ENCODE data around the gene RENBP. TPM values are rescaled to one million over a fixed set of nuclear protein-coding genes. Genes with fewer than 3 reads are reported as not detected.

Gene RENBP
- total RNA-seq, 5 donors from 2014 or later (not counting 1 experiment from before 2014, with no cell fraction given), result 10.2 to 23.5 (median 19.5) TPM

GRCh38 chrX:153887385-153887784, 57.1 kb downstream of the RENBP start:
- Mint-ChIP-seq H3K9me3 (no peaks in the 10 kb centered on the region), H3K27ac (no peak overlapping the region), H3K4me1 (peaks cover 0 to 12% (median 3%) of the 10 kb centered on the region in 3 donors), H3K27me3 (peaks cover 23 to 25% of the 10 kb centered on the region in 2 donors), H3K4me3 (peak overlapping the region in 1 of 3 donors; percentile 45), H3K36me3 (no peaks in the 10 kb centered on the region)
- Histone ChIP-seq H3K27me3 (replicated peaks in 1 of 2; ENCODE audit: control insufficient read depth in 2 of 2, extremely low read depth in 1 of 2, insufficient read depth in 2 of 2, low read length in 1 of 2) (peaks cover 0 to 48% of the 10 kb centered on the region in 2 experiments), H3K4me3 (ENCODE audit: control insufficient read depth in 1 of 2, extremely low read depth in 1 of 2, low read length in 1 of 2) (no peak overlapping the region), H3K4me1 (ENCODE audit: control insufficient read depth in 1 of 2, extremely low read depth in 1 of 2, insufficient read depth in 2 of 2, low read length in 2 of 2) (peaks cover 0 to 22% of the 10 kb centered on the region in 2 experiments), H3K9me3 (no peaks in the 10 kb centered on the region), H3K36me3 (ENCODE audit: control insufficient read depth in 2 of 2, extremely low read depth in 1 of 2, insufficient read depth in 1 of 2, low read length in 1 of 2) (no peaks in the 10 kb centered on the region), H3K27ac (ENCODE audit: low read length) (no peak overlapping the region)
- DNase-seq (no peak), ATAC-seq (replicated peaks in 1 of 4) (no peak)
- CTCF ChIA-PET, result no interaction called here
- 67% methylated on average over 5 of the region's 8 CpGs for WGBS (ENCODE audit: insufficient coverage)
- POLR2A ChIA-PET, result no interaction called here

- Mint-ChIP-seq H3K36me3 (no peaks in the 10 kb centered on the region), H3K27me3 (peaks cover 24 to 26% of the 10 kb centered on the region in 2 donors), H3K4me3 (peak overlapping the region in 1 of 3 donors; percentile 45), H3K4me1 (peaks cover 0 to 13% (median 3%) of the 10 kb centered on the region in 3 donors), H3K27ac (no peak overlapping the region), H3K9me3 (no peaks in the 10 kb centered on the region)
- no peak overlapping the region for H3K4me3 ChIP-seq (ENCODE audit: control insufficient read depth in 1 of 2, extremely low read depth in 1 of 2, low read length in 1 of 2)
- no CpG with 5 or more reads among the region's 13 CpGs for WGBS (ENCODE audit: insufficient coverage)
- peaks cover 0 to 22% of the 10 kb centered on the region in 2 experiments for H3K4me1 ChIP-seq (ENCODE audit: control insufficient read depth in 1 of 2, extremely low read depth in 1 of 2, insufficient read depth in 2 of 2, low read length in 2 of 2)
- H3K36me3 ChIP-seq (ENCODE audit: control insufficient read depth in 2 of 2, extremely low read depth in 1 of 2, insufficient read depth in 1 of 2, low read length in 1 of 2), result no peaks in the 10 kb centered on the region
- H3K27me3 ChIP-seq (replicated peaks in 1 of 2; ENCODE audit: control insufficient read depth in 2 of 2, extremely low read depth in 1 of 2, insufficient read depth in 2 of 2, low read length in 1 of 2), result peaks cover 0 to 51% of the 10 kb centered on the region in 2 experiments
- H3K27ac ChIP-seq (ENCODE audit: low read length), result no peak overlapping the region
- ChIA-PET CTCF (no interaction called here), POLR2A (no interaction called here)
- no peaks in the 10 kb centered on the region for H3K9me3 ChIP-seq
- DNase-seq (no peak), ATAC-seq (replicated peaks in 1 of 4) (no peak)
Measured at GRCh38 chrX:153886915-153887314, 57.5 kb downstream of the RENBP start.

DNA sequence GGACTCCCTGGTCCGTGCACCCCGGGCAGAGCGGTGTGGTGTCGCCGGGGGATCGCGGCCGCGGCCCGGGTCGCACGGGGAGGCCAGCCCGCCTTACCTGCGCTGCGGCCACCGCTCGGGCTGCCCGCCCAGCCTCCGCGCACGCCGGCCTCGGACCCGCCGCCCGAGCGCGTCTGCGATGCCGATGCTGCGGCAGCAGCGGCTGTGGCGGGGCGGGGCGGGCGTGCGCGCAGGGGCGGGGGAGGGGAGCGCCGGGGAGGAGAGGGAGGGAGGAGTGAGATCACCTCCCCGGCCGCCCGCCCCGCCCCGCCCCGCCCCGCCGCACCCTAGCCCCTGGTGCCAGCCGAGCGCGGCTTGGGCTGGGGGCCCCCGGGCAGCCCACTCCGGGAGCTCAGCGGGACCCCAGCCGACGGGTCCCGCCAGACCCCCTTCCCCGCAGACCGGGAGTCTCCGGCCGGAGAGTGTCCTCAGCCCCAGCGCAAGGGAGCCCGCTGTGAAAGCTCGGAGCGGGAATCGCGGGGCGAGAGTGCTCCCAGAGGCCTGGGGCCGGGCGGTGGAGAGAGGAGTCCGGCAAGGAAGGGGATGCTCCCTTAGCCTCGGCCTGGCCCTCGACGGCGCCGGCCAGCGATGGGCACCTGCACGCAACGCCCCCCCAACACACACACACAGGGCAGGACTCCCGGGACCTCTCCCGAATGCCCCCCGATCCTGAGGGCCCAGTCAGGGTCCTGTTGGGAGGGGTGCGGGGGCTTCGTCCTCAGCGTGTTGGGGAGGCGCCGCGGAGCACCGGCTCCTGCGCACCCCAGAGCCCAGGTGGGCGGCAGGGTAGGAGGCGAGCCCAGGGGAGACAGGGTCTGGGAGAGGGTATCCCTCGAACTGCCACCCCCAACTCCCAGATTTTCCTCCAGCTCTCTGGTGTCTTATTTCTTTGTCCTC, 58.2 kb downstream of the RENBP start, which contains the start of gene L1CAM:
Gene L1CAM, minus strand, starts transcription at position 206 of the 936 bp plus-strand sequence. CDS start 10,337 bp downstream, outside the sequence.
- Mint-ChIP-seq H3K9me3 (no peaks in the 10 kb centered on the region), H3K27ac (no peak within 1 kb of the TSS), H3K4me1 (peaks cover 0 to 13% (median 3%) of the 10 kb centered on the region in 3 donors), H3K36me3 (no peaks in the 10 kb centered on the region), H3K4me3 (peak within 1 kb of the TSS; percentile 21 to 54 (median 53)), H3K27me3 (peaks cover 23 to 26% of the 10 kb centered on the region in 2 donors)
- WGBS (ENCODE audit: insufficient coverage), result 0% methylated on average over 17 of the region's 94 CpGs
- ChIA-PET CTCF (no interaction called here), POLR2A (no interaction called here)
- peak; percentile 28 to 67 (median 53) for ATAC-seq (replicated peaks in 1 of 4)
- no peaks in the 10 kb centered on the region for H3K9me3 ChIP-seq
- no peaks in the 10 kb centered on the region for H3K36me3 ChIP-seq (ENCODE audit: control insufficient read depth in 2 of 2, extremely low read depth in 1 of 2, insufficient read depth in 1 of 2, low read length in 1 of 2)
- peaks cover 0 to 58% of the 10 kb centered on the region in 2 experiments for H3K27me3 ChIP-seq (replicated peaks in 1 of 2; ENCODE audit: control insufficient read depth in 2 of 2, extremely low read depth in 1 of 2, insufficient read depth in 2 of 2, low read length in 1 of 2)
- H3K27ac ChIP-seq (ENCODE audit: low read length), result no peak within 1 kb of the TSS
- peak within 1 kb of the TSS in 1 of 2 donors; percentile 19 for H3K4me3 ChIP-seq (ENCODE audit: control insufficient read depth in 1 of 2, extremely low read depth in 1 of 2, low read length in 1 of 2)
- DNase-seq, result peak in 6 of 35 experiments; percentile 15 to 44 (median 24)
- peaks cover 0 to 22% of the 10 kb centered on the region in 2 experiments for H3K4me1 ChIP-seq (ENCODE audit: control insufficient read depth in 1 of 2, extremely low read depth in 1 of 2, insufficient read depth in 2 of 2, low read length in 2 of 2)

Other genes with a start within 250 kb of the RENBP start
- gene BCAP31, start 220.3 kb downstream of the RENBP start, total RNA-seq, result 100 to 1,000 TPM in 4 of 5 donors, 10 to 100 TPM in 1; 90.1 to 124 (median 107) TPM
- 10 to 100 TPM in 1 of 5 donors, 1 to 10 TPM in 4; 6.9 to 10.7 (median 7.9) TPM for gene ABCD1, start 219.8 kb downstream of the RENBP start, total RNA-seq
- gene PLXNB3, start 180.4 kb downstream of the RENBP start, total RNA-seq, result under 1 TPM in 4 of 5 donors, not detected in 1; 0.28 to 0.47 (median 0.43) TPM
- not detected for gene SRPK3, start 163.6 kb downstream of the RENBP start, total RNA-seq
- gene IDH3G, start 150.3 kb downstream of the RENBP start, total RNA-seq, result 10 to 100 TPM; 47.7 to 54.6 (median 51.8) TPM
- gene SSR4, start 150.0 kb downstream of the RENBP start, total RNA-seq, result 100 to 1,000 TPM; 179 to 221 (median 209) TPM
- gene PDZD4, start 114.1 kb downstream of the RENBP start, total RNA-seq, result 10 to 100 TPM in 2 of 5 donors, 1 to 10 TPM in 3; 3.7 to 51.3 (median 9.0) TPM
- gene L1CAM, start 58.5 kb downstream of the RENBP start, total RNA-seq, result 1 to 10 TPM; 1.4 to 6.0 (median 4.0) TPM
- gene AVPR2, start 40.0 kb downstream of the RENBP start, total RNA-seq, result not detected
- 100 to 1,000 TPM; 420 to 485 (median 468) TPM for gene ARHGAP4, start 18.4 kb downstream of the RENBP start, total RNA-seq
- 10 to 100 TPM; 53.3 to 98.2 (median 80.0) TPM for gene NAA10, start 9.6 kb downstream of the RENBP start, total RNA-seq
- gene HCFC1, start 27.2 kb upstream of the RENBP start, total RNA-seq, result 10 to 100 TPM; 67.1 to 73.4 (median 69.2) TPM
- 10 to 100 TPM in 3 of 5 donors, 1 to 10 TPM in 2; 4.0 to 16.9 (median 14.1) TPM for gene TMEM187, start 28.1 kb upstream of the RENBP start, total RNA-seq
- gene IRAK1, start 75.3 kb upstream of the RENBP start, total RNA-seq, result 100 to 1,000 TPM in 1 of 5 donors, 10 to 100 TPM in 4; 66.5 to 102 (median 85.0) TPM
- gene MECP2, start 153.1 kb upstream of the RENBP start, total RNA-seq, result 100 to 1,000 TPM in 3 of 5 donors, 10 to 100 TPM in 2; 84.9 to 129 (median 100) TPM
- gene OPN1LW, start 199.6 kb upstream of the RENBP start, total RNA-seq, result not detected
- not detected for gene OPN1MW, start 238.0 kb upstream of the RENBP start, total RNA-seq

All from T-cell (primary cell).